Ishikawa (cell line): ENCODE results near the gene NOL4L.

Experiments
- CEBPB ChIP-seq: IDR thresholded peaks from 2 replicates; pipeline ENCODE4 v1.6.1; 2012
- CREB1 ChIP-seq: IDR thresholded peaks from 2 replicates; pipeline ENCODE4 v1.6.1; 2012; ENCODE audit warnings: low read depth
- EGR1 ChIP-seq: IDR thresholded peaks from 2 replicates; pipeline ENCODE4 v1.6.1; 2012
- EP300 ChIP-seq: IDR thresholded peaks from 2 replicates; pipeline ENCODE4 v1.6.1; 2012; ENCODE audit warnings: borderline replicate concordance
- FOXM1 ChIP-seq: IDR thresholded peaks from 2 replicates; pipeline ENCODE4 v1.6.1; 2012; ENCODE audit warnings: low read depth, borderline replicate concordance
- MAX ChIP-seq: IDR thresholded peaks from 2 replicates; pipeline ENCODE4 v1.6.1; 2012
- NFIC ChIP-seq: IDR thresholded peaks from 2 replicates; pipeline ENCODE4 v1.6.1; 2012
- RAD21 ChIP-seq: IDR thresholded peaks from 2 replicates; pipeline ENCODE4 v1.6.1; 2012; ENCODE audit warnings: low read depth
- REST ChIP-seq: IDR thresholded peaks from 2 replicates; pipeline ENCODE4 v1.6.1; 2012; ENCODE audit warnings: low read depth, mild to moderate bottlenecking
- TAF1 ChIP-seq: IDR thresholded peaks from 2 replicates; pipeline ENCODE4 v1.6.1; 2012; ENCODE audit warnings: low read depth, mild to moderate bottlenecking
- TCF12 ChIP-seq: IDR thresholded peaks from 2 replicates; pipeline ENCODE4 v1.6.1; 2012; ENCODE audit warnings: low read depth
- TEAD4 ChIP-seq: IDR thresholded peaks from 2 replicates; pipeline ENCODE4 v1.6.1; 2012
- YY1 ChIP-seq: IDR thresholded peaks from 2 replicates; pipeline ENCODE4 v1.6.1; 2012; ENCODE audit warnings: low read depth
- ZBTB7A ChIP-seq: IDR thresholded peaks from 2 replicates; pipeline ENCODE4 v1.6.1; 2012; ENCODE audit warnings: low read depth
- TF ChIP-seq, protein P1 (sequence below): IDR thresholded peaks from 2 replicates; pipeline ENCODE4 v1.6.1; 2012

The NOL4L gene

GRCh38 chr20:32473231-32474008 is 111.7 kb downstream of the NOL4L start:
- TF ChIP-seq CEBPB (no peak), TEAD4 (no peak), MAX (no peak), TCF12 (no peak), ZBTB7A (no peak), NFIC (no peak), YY1 (no peak)
- TF ChIP-seq, protein P1, sequence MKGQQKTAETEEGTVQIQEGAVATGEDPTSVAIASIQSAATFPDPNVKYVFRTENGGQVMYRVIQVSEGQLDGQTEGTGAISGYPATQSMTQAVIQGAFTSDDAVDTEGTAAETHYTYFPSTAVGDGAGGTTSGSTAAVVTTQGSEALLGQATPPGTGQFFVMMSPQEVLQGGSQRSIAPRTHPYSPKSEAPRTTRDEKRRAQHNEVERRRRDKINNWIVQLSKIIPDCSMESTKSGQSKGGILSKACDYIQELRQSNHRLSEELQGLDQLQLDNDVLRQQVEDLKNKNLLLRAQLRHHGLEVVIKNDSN: no peak

DNA sequence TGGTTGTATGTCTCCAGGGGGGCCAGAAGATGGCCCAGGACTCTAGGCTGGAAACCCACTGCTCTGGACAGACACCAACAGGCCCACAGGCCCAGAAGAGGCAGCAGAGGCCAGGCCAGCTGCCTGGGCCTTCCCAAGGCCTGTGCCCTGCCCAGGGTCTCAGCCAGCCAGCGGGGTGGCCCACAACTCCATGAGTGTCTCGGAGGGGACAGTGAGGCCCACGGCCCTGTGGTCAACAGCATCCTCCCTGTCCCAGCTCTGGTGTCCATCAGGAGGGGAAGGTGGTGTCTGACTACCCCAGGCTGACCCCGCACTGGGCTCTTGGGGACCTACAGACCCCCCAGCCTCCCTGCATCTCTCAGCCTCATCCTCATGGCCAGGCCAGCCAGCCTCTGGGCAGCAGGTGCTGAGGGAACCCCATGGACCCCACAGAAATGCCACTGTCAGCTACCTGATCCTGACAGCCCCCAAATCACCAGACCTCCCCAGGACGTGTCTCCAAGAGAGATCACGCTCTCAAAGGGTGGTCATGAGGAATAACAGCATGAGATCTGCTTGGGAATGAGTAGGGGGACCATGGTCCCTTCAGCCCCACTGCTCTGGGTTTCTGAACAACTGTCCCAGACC is 112.4 kb downstream of the NOL4L start:
- TF ChIP-seq TCF12 (no peak), FOXM1 (no peak), REST (no peak), TAF1 (no peak), TEAD4 (no peak), RAD21 (no peak), NFIC (no peak), CEBPB (no peak), YY1 (no peak), MAX (no peak)

- TF ChIP-seq RAD21 (no peak), CEBPB (no peak), ZBTB7A (no peak), CREB1 (no peak), EGR1 (no peak), FOXM1 (no peak), REST (no peak), YY1 (no peak), TAF1 (no peak), MAX (no peak), TEAD4 (no peak), NFIC (no peak)
- TF ChIP-seq, protein P1: no peak
These were observed 114.2 kb downstream of the NOL4L start for GRCh38 chr20:32470940-32471339.

GRCh38 chr20:32470025-32470861 is 114.9 kb downstream of the NOL4L start:
- TF ChIP-seq TAF1 (no peak), RAD21 (peak; percentile 57), ZBTB7A (no peak), TEAD4 (no peak), EP300 (no peak), MAX (no peak), YY1 (no peak)
- TF ChIP-seq, protein P1: no peak

GRCh38 chr20:32468860-32469259 is 116.3 kb downstream of the NOL4L start:
- TF ChIP-seq MAX (no peak), EGR1 (no peak), REST (no peak)
